Activated CD4-positive, alpha-beta T cell treated with anti-CD3 and anti-CD28 coated beads, Interleukin-2, amount 10 ng/mL, durations not matched to agents 7 days and 5 days (primary cell): ENCODE results near the gene MAP4K3. TPM values are rescaled to one million over a fixed set of nuclear protein-coding genes. Genes with fewer than 3 reads are reported as not detected.

Source experiments
- CTCF ChIA-PET: fragments of 350-600 bp; sonication (Branson Sonifier 250); formaldehyde crosslinking; loops from one replicate; lab custom pipeline; 2021; ENCODE audit warnings: antibody characterized with exemption; lab: Charles Lee
- POLR2A ChIA-PET: fragments of 350-600 bp; sonication (Branson Sonifier 250); formaldehyde crosslinking; loops from one replicate; lab custom pipeline; 2021; ENCODE audit warnings: antibody characterized with exemption; lab: Charles Lee
- DNase-seq: peaks from one replicate; pipeline ENCODE4 v3.0.0-alpha.2; 2020
- H3K27ac Mint-ChIP-seq: one replicate; pipeline ENCODE4 v1.8.0; 2021; ENCODE audit warnings: mild to moderate bottlenecking, moderate library complexity, mixed read lengths
- H3K27me3 Mint-ChIP-seq: one replicate; pipeline ENCODE4 v1.8.0; 2021; ENCODE audit warnings: mixed read lengths
- H3K36me3 Mint-ChIP-seq: one replicate; pipeline ENCODE4 v1.8.0; 2021; ENCODE audit warnings: low read depth, mixed read lengths
- H3K4me1 Mint-ChIP-seq: one replicate; pipeline ENCODE4 v1.8.0; 2021; ENCODE audit warnings: mixed read lengths
- H3K4me3 Mint-ChIP-seq: one replicate; pipeline ENCODE4 v1.8.0; 2021; ENCODE audit warnings: mild to moderate bottlenecking, moderate library complexity, mixed read lengths
- H3K9me3 Mint-ChIP-seq: one replicate; pipeline ENCODE4 v1.8.0; 2021; ENCODE audit warnings: mixed read lengths
- total RNA-seq, 2 experiments: library from RNA; stranded (reverse); gene quantifications; one replicate each; pipeline ENCODE4 v1.2.3, GENCODE V29; 2021

Gene MAP4K3
- total RNA-seq, 2 experiments from 2014 or later: 8.1 to 8.7 TPM

- ChIA-PET CTCF (interaction anchor here (1.0 kb wide), 1 partner anchor 25 kb away, joined by 3 read pairs; no protein-coding TSS in a partner anchor), POLR2A (no interaction called here)
- Mint-ChIP-seq H3K4me1 (peaks cover 6% of the 10 kb centered on the region), H3K4me3 (no peak overlapping the region), H3K9me3 (peaks cover 3% of the 10 kb centered on the region), H3K36me3 (no peaks in the 10 kb centered on the region), H3K27ac (no peak overlapping the region), H3K27me3 (no peaks in the 10 kb centered on the region)
- no peak for DNase-seq
Measured at GRCh38 chr2:39418491-39418890, 18.6 kb downstream of the MAP4K3 start.

GRCh38 chr2:39416140-39416539 is 20.9 kb downstream of the MAP4K3 start:
- H3K9me3 Mint-ChIP-seq: peaks cover 3% of the 10 kb centered on the region
- H3K4me3 Mint-ChIP-seq: no peak overlapping the region
- ChIA-PET CTCF (no interaction called here), POLR2A (interaction anchor here (0.6 kb wide), 1 partner anchor 321 kb away, joined by 4 read pairs; no protein-coding TSS in a partner anchor)
- no peak overlapping the region for H3K27ac Mint-ChIP-seq
- no peaks in the 10 kb centered on the region for H3K27me3 Mint-ChIP-seq
- no peak for DNase-seq
- peaks cover 4% of the 10 kb centered on the region for H3K4me1 Mint-ChIP-seq
- no peaks in the 10 kb centered on the region for H3K36me3 Mint-ChIP-seq

GRCh38 chr2:39413063-39413737 is 23.9 kb downstream of the MAP4K3 start:
- Mint-ChIP-seq H3K9me3 (no peaks in the 10 kb centered on the region), H3K4me1 (peaks cover 12% of the 10 kb centered on the region), H3K36me3 (no peaks in the 10 kb centered on the region), H3K27me3 (no peaks in the 10 kb centered on the region), H3K4me3 (no peak overlapping the region), H3K27ac (no peak overlapping the region)
- ChIA-PET CTCF (no interaction called here), POLR2A (no interaction called here)
- no peak for DNase-seq

GRCh38 chr2:39411181-39411944 is 25.7 kb downstream of the MAP4K3 start:
- no peaks in the 10 kb centered on the region for H3K9me3 Mint-ChIP-seq
- no peak for DNase-seq
- peaks cover 19% of the 10 kb centered on the region for H3K4me1 Mint-ChIP-seq
- CTCF ChIA-PET: interaction anchor here (0.6 to 1.5 kb wide), 3 partner anchors 12 to 123 kb away, joined by 3 to 4 read pairs (median 3); no protein-coding TSS in a partner anchor
- POLR2A ChIA-PET: interaction anchor here (0.6 kb wide), 1 partner anchor 307 kb away, joined by 3 read pairs; no protein-coding TSS in a partner anchor
- no peaks in the 10 kb centered on the region for H3K36me3 Mint-ChIP-seq
- no peak overlapping the region for H3K4me3 Mint-ChIP-seq
- no peak overlapping the region for H3K27ac Mint-ChIP-seq
- H3K27me3 Mint-ChIP-seq: no peaks in the 10 kb centered on the region

GRCh38 chr2:39409697-39410389 is 27.2 kb downstream of the MAP4K3 start:
- ChIA-PET CTCF (no interaction called here), POLR2A (no interaction called here)
- no peaks in the 10 kb centered on the region for H3K9me3 Mint-ChIP-seq
- no peak overlapping the region for H3K4me3 Mint-ChIP-seq
- H3K27me3 Mint-ChIP-seq: no peaks in the 10 kb centered on the region
- no peak for DNase-seq
- H3K27ac Mint-ChIP-seq: no peak overlapping the region
- no peaks in the 10 kb centered on the region for H3K36me3 Mint-ChIP-seq
- peaks cover 19% of the 10 kb centered on the region for H3K4me1 Mint-ChIP-seq

- no peak for DNase-seq
- Mint-ChIP-seq H3K27ac (no peak overlapping the region), H3K9me3 (no peaks in the 10 kb centered on the region), H3K4me1 (peaks cover 20% of the 10 kb centered on the region), H3K36me3 (no peaks in the 10 kb centered on the region), H3K27me3 (no peaks in the 10 kb centered on the region), H3K4me3 (no peak overlapping the region)
- ChIA-PET POLR2A (no interaction called here), CTCF (no interaction called here)
Measured at GRCh38 chr2:39408351-39409136, 28.5 kb downstream of the MAP4K3 start.

- no peak overlapping the region for H3K4me3 Mint-ChIP-seq
- DNase-seq: no peak
- H3K9me3 Mint-ChIP-seq: no peaks in the 10 kb centered on the region
- CTCF ChIA-PET: interaction anchor here (0.6 kb wide), 1 partner anchor 89 kb away, joined by 4 read pairs; no protein-coding TSS in a partner anchor
- no peaks in the 10 kb centered on the region for H3K36me3 Mint-ChIP-seq
- H3K27ac Mint-ChIP-seq: no peak overlapping the region
- POLR2A ChIA-PET: no interaction called here
- no peaks in the 10 kb centered on the region for H3K27me3 Mint-ChIP-seq
- H3K4me1 Mint-ChIP-seq: peaks cover 25% of the 10 kb centered on the region
Measured at GRCh38 chr2:39407516-39408296, 29.4 kb downstream of the MAP4K3 start.

- DNase-seq: no peak
- no peaks in the 10 kb centered on the region for H3K36me3 Mint-ChIP-seq
- peaks cover 35% of the 10 kb centered on the region for H3K4me1 Mint-ChIP-seq
- no peak overlapping the region for H3K4me3 Mint-ChIP-seq
- H3K9me3 Mint-ChIP-seq: no peaks in the 10 kb centered on the region
- CTCF ChIA-PET: no interaction called here
- POLR2A ChIA-PET: no interaction called here
- H3K27ac Mint-ChIP-seq: no peak overlapping the region
- no peaks in the 10 kb centered on the region for H3K27me3 Mint-ChIP-seq
Measured at GRCh38 chr2:39405364-39405763, 31.7 kb downstream of the MAP4K3 start.

- Mint-ChIP-seq H3K9me3 (no peaks in the 10 kb centered on the region), H3K4me1 (peaks cover 27% of the 10 kb centered on the region), H3K36me3 (no peaks in the 10 kb centered on the region), H3K4me3 (no peak overlapping the region), H3K27me3 (no peaks in the 10 kb centered on the region), H3K27ac (no peak overlapping the region)
- DNase-seq: no peak
- POLR2A ChIA-PET: no interaction called here
- CTCF ChIA-PET: interaction anchor here (0.6 kb wide), 1 partner anchor 33 kb away, joined by 3 read pairs; no protein-coding TSS in a partner anchor
Measured at GRCh38 chr2:39403311-39403710, 33.8 kb downstream of the MAP4K3 start.

GRCh38 chr2:39401319-39401718 is 35.8 kb downstream of the MAP4K3 start:
- Mint-ChIP-seq H3K4me1 (peaks cover 19% of the 10 kb centered on the region), H3K9me3 (no peaks in the 10 kb centered on the region), H3K4me3 (no peak overlapping the region), H3K27ac (no peak overlapping the region), H3K36me3 (no peaks in the 10 kb centered on the region), H3K27me3 (no peaks in the 10 kb centered on the region)
- CTCF ChIA-PET: interaction anchor here (1.4 to 1.5 kb wide), 2 partner anchors 11 to 13 kb away, joined by 3 to 4 read pairs; no protein-coding TSS in a partner anchor
- POLR2A ChIA-PET: no interaction called here
- no peak for DNase-seq

- Mint-ChIP-seq H3K9me3 (no peaks in the 10 kb centered on the region), H3K27ac (no peak overlapping the region), H3K4me3 (no peak overlapping the region), H3K27me3 (no peaks in the 10 kb centered on the region), H3K4me1 (peaks cover 19% of the 10 kb centered on the region), H3K36me3 (no peaks in the 10 kb centered on the region)
- ChIA-PET CTCF (interaction anchor here (0.9 kb wide), 1 partner anchor 12 kb away, joined by 4 read pairs; no protein-coding TSS in a partner anchor), POLR2A (interaction anchor here (0.6 kb wide), 1 partner anchor 64 kb away, joined by 3 read pairs; no protein-coding TSS in a partner anchor)
- DNase-seq: no peak
Measured at GRCh38 chr2:39399570-39399969, 37.5 kb downstream of the MAP4K3 start.
